Spleen (tissue), 11 donors: ENCODE measurements around the gene MICAL2. TPM values are rescaled to one million over a fixed set of nuclear protein-coding genes. Genes with fewer than 3 reads are reported as not detected.

ENCODE experiments used
- DNase-seq: peaks from one replicate; pipeline ENCODE4 v3.0.0-alpha.2; 2020
- H3K27ac ChIP-seq, 8 donors: fragments of 200-600 bp; sonication (generic) in 7 of 8; 1 replicate in 4 of 8; 2 replicates in 4 of 8; pipeline versions ENCODE4 v1.5.0 to v1.8.0; 2016 to 2021; ENCODE audit warnings: inconsistent platforms in 4 of 8, mild to moderate bottlenecking in 4 of 8, moderate library complexity in 1 of 8
- H3K27me3 ChIP-seq, 7 donors: fragments of 200-600 bp; sonication (generic) in 6 of 7; replicated peaks in 1 of 7; 1 replicate in 4 of 7; 2 replicates in 3 of 7; pipeline versions ENCODE4 v1.5.0 to v1.8.0; 2016 to 2021; ENCODE audit warnings: inconsistent platforms in 3 of 7, mild to moderate bottlenecking in 1 of 7
- H3K36me3 ChIP-seq, 6 donors: fragments of 200-600 bp; sonication (generic) in 5 of 6; 1 replicate in 4 of 6; 2 replicates in 2 of 6; pipeline versions ENCODE4 v1.5.0 to v1.8.0; 2016 to 2021; ENCODE audit warnings: inconsistent platforms in 2 of 6
- H3K4me1 ChIP-seq, 6 donors: fragments of 200-600 bp; sonication (generic) in 5 of 6; 1 replicate in 3 of 6; 2 replicates in 3 of 6; pipeline versions ENCODE4 v1.5.0 to v1.8.0; 2016 to 2021; ENCODE audit warnings: inconsistent platforms in 3 of 6
- H3K4me3 ChIP-seq, 8 donors: fragments of 200-600 bp; sonication (generic) in 7 of 8; 1 replicate in 4 of 8; 2 replicates in 4 of 8; pipeline versions ENCODE4 v1.5.0 to v1.8.0; 2016 to 2021; ENCODE audit warnings: inconsistent platforms in 4 of 8, mild to moderate bottlenecking in 4 of 8, moderate library complexity in 2 of 8
- H3K9me3 ChIP-seq, 8 donors: fragments of 200-600 bp; sonication (generic) in 7 of 8; 1 replicate in 4 of 8; 2 replicates in 4 of 8; pipeline versions ENCODE4 v1.5.0 to v1.8.0; 2016 to 2021; ENCODE audit warnings: inconsistent platforms in 4 of 8
- POLR2A ChIP-seq, 3 donors: fragments of 450-650 bp; IDR thresholded peaks; one replicate each; pipeline ENCODE4 v1.5.1; 2017; ENCODE audit warnings: antibody characterized with exemption in 3 of 3, mild to moderate bottlenecking in 1 of 3
- POLR2AphosphoS5 ChIP-seq, 3 donors: sonication (generic); formaldehyde crosslinking; IDR thresholded peaks; one replicate each; pipeline ENCODE4 v1.5.1; 2017; ENCODE audit warnings: antibody characterized with exemption in 3 of 3
- WGBS, 5 donors: extraction: QIAGEN DNeasy Blood & Tissue Kit in 3 of 5; methylation state at CpG; one replicate each; pipeline versions ENCODE4 v1.1.5 to v1.1.7; 2013 to 2018; 5-methylcytosine and 5-hydroxymethylcytosine counted together
- intact Hi-C: fragments of 100-400 bp; cut with DNase I; formaldehyde crosslinking; loops from one replicate; pipeline ENCODE4 v1.15.0; 2023; ENCODE audit warnings: low total_unique reads
- polyA plus RNA-seq, 3 donors: library from polyadenylated mRNA; stranded (reverse); fragments of 200-250 nt; gene quantifications; one replicate each; pipeline ENCODE4 v1.2.1, GENCODE V29; 2013
- total RNA-seq, 7 donors: library from RNA; depleted of rRNA in 3 of 7; stranded (reverse); fragments of >200 nt in 3 of 7; fragmentation: NEBNext Ultra II Directional in 4 of 7; extraction: Animal tissue kit (Norgen Biotek cat#: 25700) in 4 of 7; gene quantifications; one replicate each; pipeline versions ENCODE4 v1.1.0 to v1.2.1, GENCODE V29; 2016 to 2021
- TF ChIP-seq, protein P1 (sequence below), 11 experiments: fragments of 200-600 bp in 7 of 11; fragments of 450-650 bp in 4 of 11; sonication (generic) in 4 of 11; IDR thresholded peaks in 8 of 11; conservative IDR thresholded peaks in 3 of 11; 1 replicate in 7 of 11; 2 replicates in 4 of 11; pipeline versions ENCODE4 v1.4.0 to v1.8.0; 2016 to 2021; ENCODE audit warnings: antibody characterized with exemption in 11 of 11, inconsistent platforms in 4 of 11, mild to moderate bottlenecking in 1 of 11
- donor health status: healthy with polysubstance abuse.
- donor health status: DM: no; HTN: no; CAD: no; lungs with moderate emphysema.
- donor health status: DM: no; HTN: no; CAD: no.
- donor health status: Bipolar disorder and iron deficiency.
- donor health status: healthy.
- donor health status: DM: no; HTN: no; CAD: no.
- donor health status: DM: yes; HTN: yes; CAD: no.

MICAL2 gene
- total and polyA plus RNA-seq, 10 donors, result 1.9 to 50.8 (median 32.3) TPM

DNA sequence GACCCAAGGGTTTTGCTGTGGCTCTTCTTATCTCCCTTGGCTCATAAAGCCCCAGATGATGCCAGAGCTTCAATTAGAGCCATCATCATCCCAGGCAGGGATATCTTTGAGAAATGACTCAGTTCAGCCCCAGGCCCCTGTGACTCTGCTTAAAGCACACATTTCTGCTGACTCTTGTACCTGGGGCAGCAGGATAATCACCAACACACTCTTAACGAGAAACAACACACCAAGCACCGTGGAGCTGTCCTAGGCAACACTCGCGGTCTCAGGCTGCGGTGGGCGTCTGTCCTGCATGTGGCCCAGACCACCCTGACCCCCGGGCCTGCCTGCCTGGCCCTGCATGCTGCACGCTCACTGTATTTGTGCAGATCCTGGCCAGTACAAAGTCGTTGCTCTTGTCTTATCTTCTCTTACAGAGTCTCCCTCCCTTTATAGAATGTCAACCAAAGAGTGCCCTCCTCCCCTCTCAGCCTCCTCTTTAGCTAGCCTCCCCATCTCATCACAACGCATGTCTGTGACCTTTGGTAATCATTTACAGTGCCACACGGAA lies 152.8 kb downstream of the MICAL2 start:
- Histone ChIP-seq H3K4me3 (no peak overlapping the region), H3K4me1 (no peaks in the 10 kb centered on the region), H3K36me3 (peaks cover 0 to 50% (median 4%) of the 10 kb centered on the region in 6 donors), H3K27me3 (no peaks in the 10 kb centered on the region), H3K27ac (no peak overlapping the region), H3K9me3 (no peaks in the 10 kb centered on the region)
- 81 to 85% (median 82%) methylated on average over 11 of the region's 11 CpGs for WGBS, 5 donors
- intact Hi-C loops, result no loop called here
- TF ChIP-seq POLR2AphosphoS5 (IDR thresholded peaks at IDR 0.05), result no peak
- no peak for TF ChIP-seq POLR2A (IDR thresholded peaks at IDR 0.05)
- TF ChIP-seq, protein P1, sequence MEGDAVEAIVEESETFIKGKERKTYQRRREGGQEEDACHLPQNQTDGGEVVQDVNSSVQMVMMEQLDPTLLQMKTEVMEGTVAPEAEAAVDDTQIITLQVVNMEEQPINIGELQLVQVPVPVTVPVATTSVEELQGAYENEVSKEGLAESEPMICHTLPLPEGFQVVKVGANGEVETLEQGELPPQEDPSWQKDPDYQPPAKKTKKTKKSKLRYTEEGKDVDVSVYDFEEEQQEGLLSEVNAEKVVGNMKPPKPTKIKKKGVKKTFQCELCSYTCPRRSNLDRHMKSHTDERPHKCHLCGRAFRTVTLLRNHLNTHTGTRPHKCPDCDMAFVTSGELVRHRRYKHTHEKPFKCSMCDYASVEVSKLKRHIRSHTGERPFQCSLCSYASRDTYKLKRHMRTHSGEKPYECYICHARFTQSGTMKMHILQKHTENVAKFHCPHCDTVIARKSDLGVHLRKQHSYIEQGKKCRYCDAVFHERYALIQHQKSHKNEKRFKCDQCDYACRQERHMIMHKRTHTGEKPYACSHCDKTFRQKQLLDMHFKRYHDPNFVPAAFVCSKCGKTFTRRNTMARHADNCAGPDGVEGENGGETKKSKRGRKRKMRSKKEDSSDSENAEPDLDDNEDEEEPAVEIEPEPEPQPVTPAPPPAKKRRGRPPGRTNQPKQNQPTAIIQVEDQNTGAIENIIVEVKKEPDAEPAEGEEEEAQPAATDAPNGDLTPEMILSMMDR (IDR thresholded peaks at IDR 0.05 in 8 of 11, conservative IDR thresholded peaks at IDR 0.05 in 3 of 11), result no peak
- no peak for DNase-seq

DNA sequence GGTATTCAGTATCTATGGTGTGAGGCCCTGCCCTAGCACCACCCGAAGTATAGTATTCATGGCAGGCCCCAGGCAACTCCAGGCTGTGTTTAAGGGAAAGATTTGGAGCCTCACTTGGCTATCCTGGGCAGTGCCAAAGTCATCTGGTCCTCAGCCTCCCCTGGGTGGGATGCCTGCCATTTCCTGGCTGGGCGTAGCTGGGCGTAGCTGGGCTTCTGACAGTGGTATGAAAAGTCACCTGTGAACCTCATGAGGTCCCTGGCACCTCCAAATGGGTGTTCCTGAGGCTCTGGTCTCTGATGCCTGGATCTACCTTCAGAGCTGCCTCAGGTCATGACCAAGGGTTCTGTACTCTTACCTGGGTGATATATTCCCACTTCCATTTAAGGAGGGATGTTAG lies 154.0 kb downstream of the MICAL2 start:
- WGBS, 5 donors, result 44 to 83% (median 77%) methylated on average over 1 to 3 of the region's 3 CpGs
- intact Hi-C loops, result no loop called here
- Histone ChIP-seq H3K4me1 (peaks cover 0 to 10% (median 2%) of the 10 kb centered on the region in 6 donors), H3K36me3 (peaks cover 0 to 39% (median 4%) of the 10 kb centered on the region in 6 donors), H3K27ac (no peak overlapping the region), H3K9me3 (no peaks in the 10 kb centered on the region), H3K4me3 (no peak overlapping the region), H3K27me3 (no peaks in the 10 kb centered on the region)
- TF ChIP-seq POLR2A (IDR thresholded peaks at IDR 0.05) (no peak), POLR2AphosphoS5 (IDR thresholded peaks at IDR 0.05) (no peak)
- TF ChIP-seq, protein P1 (IDR thresholded peaks at IDR 0.05 in 8 of 11, conservative IDR thresholded peaks at IDR 0.05 in 3 of 11), result no peak
- no peak for DNase-seq

DNA sequence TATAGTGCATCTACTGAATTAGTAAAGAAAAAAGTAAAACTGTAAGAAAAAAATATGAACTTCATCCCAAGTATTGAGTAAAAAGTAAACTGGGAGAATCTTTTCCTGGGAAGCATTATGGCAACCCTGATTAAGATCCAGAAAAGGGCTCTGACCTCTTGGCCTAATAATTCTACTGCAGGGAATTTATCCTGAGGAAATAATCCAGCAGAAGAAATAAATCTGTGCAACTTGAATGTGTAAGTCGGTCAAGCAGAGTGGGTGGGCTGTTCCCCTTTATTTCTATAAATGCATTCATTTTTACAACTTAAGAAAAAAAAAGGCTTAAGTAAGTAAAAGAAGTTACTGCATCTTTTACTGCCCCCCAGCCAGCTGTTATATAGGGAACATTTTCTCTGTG lies 155.7 kb downstream of the MICAL2 start:
- Histone ChIP-seq H3K4me3 (no peak overlapping the region), H3K36me3 (peaks cover 0 to 21% (median 0%) of the 10 kb centered on the region in 6 donors), H3K9me3 (no peaks in the 10 kb centered on the region), H3K4me1 (peaks cover 0 to 23% (median 7%) of the 10 kb centered on the region in 6 donors), H3K27me3 (no peaks in the 10 kb centered on the region), H3K27ac (no peak overlapping the region)
- 82 to 91% (median 83%) methylated on average over 1 of the region's 1 CpG for WGBS, 5 donors
- intact Hi-C loops, result no loop called here
- DNase-seq, result no peak
- TF ChIP-seq POLR2AphosphoS5 (IDR thresholded peaks at IDR 0.05) (no peak), POLR2A (IDR thresholded peaks at IDR 0.05) (no peak)
- TF ChIP-seq, protein P1 (IDR thresholded peaks at IDR 0.05 in 8 of 11, conservative IDR thresholded peaks at IDR 0.05 in 3 of 11), result no peak

DNA sequence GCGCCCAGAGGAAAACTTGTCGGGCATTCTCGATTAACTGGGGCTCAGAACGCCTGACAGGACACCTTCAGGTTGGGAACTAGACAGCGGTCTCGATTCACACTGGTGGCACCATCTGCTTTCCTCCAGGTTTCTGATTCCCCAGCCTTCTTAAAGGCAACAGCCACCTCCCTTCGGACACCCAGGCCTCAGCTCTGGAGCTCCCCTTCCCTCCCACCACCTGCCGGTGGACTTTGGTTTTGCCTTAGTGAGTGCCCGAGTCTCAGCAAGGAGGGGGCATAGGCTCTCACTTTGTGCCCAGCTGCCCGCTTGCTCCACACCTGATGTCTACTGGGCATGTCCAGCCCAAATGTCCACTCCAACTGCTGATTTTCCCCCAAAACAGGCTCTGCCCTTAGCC lies 156.6 kb downstream of the MICAL2 start:
- no peak overlapping the region for H3K4me3 ChIP-seq
- H3K27me3 ChIP-seq, result no peaks in the 10 kb centered on the region
- H3K27ac ChIP-seq, result no peak overlapping the region
- H3K4me1 ChIP-seq, result peaks cover 0 to 23% (median 7%) of the 10 kb centered on the region in 6 donors
- 89 to 99% (median 93%) methylated on average over 9 to 10 of the region's 10 CpGs for WGBS, 5 donors
- TF ChIP-seq POLR2AphosphoS5 (IDR thresholded peaks at IDR 0.05) (no peak), POLR2A (IDR thresholded peaks at IDR 0.05) (no peak)
- TF ChIP-seq, protein P1 (IDR thresholded peaks at IDR 0.05 in 8 of 11, conservative IDR thresholded peaks at IDR 0.05 in 3 of 11), result no peak
- peaks cover 0 to 15% (median 0%) of the 10 kb centered on the region in 6 donors for H3K36me3 ChIP-seq
- no peaks in the 10 kb centered on the region for H3K9me3 ChIP-seq
- DNase-seq, result no peak
- intact Hi-C loops, result no loop called here
